Naive thymus-derived CD8-positive, alpha-beta T cell (primary cell): ENCODE data around the gene TPH2. TPM values are rescaled to one million over a fixed set of nuclear protein-coding genes. Genes with fewer than 3 reads are reported as not detected.

ENCODE experiments used
- ATAC-seq, 2 donors: fragments of 150-1000 bp; cut with Tn5 transposase in 1 of 2; sonication (Bioruptor Pico), chemical (Tn5 transposase) in 1 of 2; 1 replicate in 1 of 2; 2 replicates in 1 of 2; pipeline ENCODE4 v1.10.0; 2021; ENCODE audit warnings: mild to moderate bottlenecking in 2 of 2, moderate library complexity in 2 of 2
- POLR2A ChIA-PET: fragments of 350-600 bp; sonication (Branson Sonifier 250); formaldehyde crosslinking; loops from one replicate; lab custom pipeline; 2021; ENCODE audit warnings: antibody characterized with exemption; lab: Charles Lee
- DNase-seq, 10 donors: peaks; one replicate each; pipeline versions ENCODE4 v3.0.0 to v3.0.0-alpha.2; 2020 to 2022
- H3K27ac Mint-ChIP-seq, 10 donors: one replicate each; pipeline ENCODE4 v1.8.0; 2020 to 2022; ENCODE audit warnings: mild to moderate bottlenecking in 10 of 10, mixed read lengths in 10 of 10, moderate library complexity in 4 of 10, inconsistent platforms in 1 of 10
- H3K27me3 Mint-ChIP-seq, 5 donors: one replicate each; pipeline ENCODE4 v1.8.0; 2021 to 2022; ENCODE audit warnings: mixed read lengths in 5 of 5
- H3K36me3 Mint-ChIP-seq, 3 donors: one replicate each; pipeline ENCODE4 v1.8.0; 2020 to 2022; ENCODE audit warnings: mixed read lengths in 3 of 3, mild to moderate bottlenecking in 2 of 3, inconsistent platforms in 1 of 3
- H3K4me1 Mint-ChIP-seq, 4 donors: one replicate each; pipeline ENCODE4 v1.8.0; 2021 to 2022; ENCODE audit warnings: mixed read lengths in 4 of 4
- H3K4me3 Mint-ChIP-seq, 10 donors: one replicate each; pipeline ENCODE4 v1.8.0; 2020 to 2022; ENCODE audit warnings: mild to moderate bottlenecking in 10 of 10, mixed read lengths in 10 of 10, moderate library complexity in 6 of 10, inconsistent platforms in 1 of 10
- H3K9me3 Mint-ChIP-seq, 9 donors: one replicate each; pipeline ENCODE4 v1.8.0; 2020 to 2022; ENCODE audit warnings: mixed read lengths in 9 of 9, mild to moderate bottlenecking in 3 of 9, inconsistent platforms in 1 of 9, moderate library complexity in 1 of 9
- polyA plus RNA-seq, 3 donors: library from polyadenylated mRNA; unstranded; fragments of 300-500 nt; fragmentation: Illumina TruSeq; gene quantifications; one replicate each; pipeline ENCODE4 v1.2.3, GENCODE V29; 2021
- total RNA-seq, 8 experiments: library from RNA in 2 of 8; stranded (reverse) in 2 of 8; gene quantifications; one replicate each; pipeline ENCODE4 v1.2.3 and lab custom pipeline; 2021 to 2026

The TPH2 gene
- not detected for total RNA-seq
- not detected for polyA plus RNA-seq
- total RNA-seq (lab: John Stamatoyannopoulos, UW), result 0 to 0.09 (median 0.04) reads per million in 6 experiments

- H3K27me3 Mint-ChIP-seq, result peaks cover 32 to 74% (median 42%) of the 10 kb centered on the region in 5 donors
- H3K4me3 Mint-ChIP-seq, result no peak within 1 kb of the TSS
- H3K27ac Mint-ChIP-seq, result no peak within 1 kb of the TSS
- peaks cover 0 to 6% (median 0%) of the 10 kb centered on the region in 3 donors for H3K36me3 Mint-ChIP-seq
- ATAC-seq, result peak in 1 of 2 donors; percentile 66
- peaks cover 0 to 1% (median 0%) of the 10 kb centered on the region in 9 donors for H3K9me3 Mint-ChIP-seq
- DNase-seq, result peak in 9 of 10 donors; percentile 2 to 46 (median 18)
- POLR2A ChIA-PET, result no interaction called here
- peaks cover 0 to 9% (median 3%) of the 10 kb centered on the region in 4 donors for H3K4me1 Mint-ChIP-seq
Measured at GRCh38 chr12:71938728-71939385, at the start of gene TPH2. TSS of gene TPH2 (plus strand) at chr12:71938845. CDS start at chr12:71938987, 142 bp downstream.

GRCh38 chr12:71890475-71890874 lies 48.2 kb upstream of the TPH2 start:
- ATAC-seq (no peak), DNase-seq (no peak)
- Mint-ChIP-seq H3K9me3 (peaks cover 0 to 4% (median 0%) of the 10 kb centered on the region in 9 donors), H3K27me3 (no peaks in the 10 kb centered on the region), H3K27ac (peak overlapping the region in 1 of 10 donors; percentile 7), H3K36me3 (peaks cover 4 to 65% (median 32%) of the 10 kb centered on the region in 3 donors), H3K4me1 (peaks cover 11 to 21% (median 17%) of the 10 kb centered on the region in 4 donors), H3K4me3 (no peak overlapping the region)
- POLR2A ChIA-PET, result no interaction called here

DNA sequence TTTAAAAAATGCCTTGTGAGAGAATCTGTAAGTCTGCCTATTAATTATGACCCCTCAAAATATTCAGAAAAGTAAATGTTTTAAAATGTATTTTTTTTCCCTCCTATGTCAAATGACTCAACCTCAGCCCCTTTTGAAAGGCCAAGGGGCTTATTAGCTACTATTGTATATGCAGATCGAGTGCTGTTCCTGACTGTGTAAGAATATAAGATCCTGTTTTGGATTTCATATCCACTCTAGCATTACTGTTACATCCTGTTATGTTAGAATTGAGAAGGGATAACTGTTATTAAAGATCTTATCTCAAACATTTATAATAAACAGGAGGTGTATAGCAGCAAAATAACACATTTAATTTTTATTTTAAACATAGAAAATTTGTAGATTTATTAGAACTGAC lies 46.6 kb upstream of the TPH2 start:
- H3K4me3 Mint-ChIP-seq, result no peak overlapping the region
- ATAC-seq (no peak), DNase-seq (no peak)
- POLR2A ChIA-PET, result no interaction called here
- H3K9me3 Mint-ChIP-seq, result peaks cover 0 to 4% (median 0%) of the 10 kb centered on the region in 9 donors
- no peaks in the 10 kb centered on the region for H3K27me3 Mint-ChIP-seq
- H3K4me1 Mint-ChIP-seq, result peaks cover 8 to 20% (median 13%) of the 10 kb centered on the region in 4 donors
- peak overlapping the region in 2 of 10 donors; percentile 35 to 43 for H3K27ac Mint-ChIP-seq
- H3K36me3 Mint-ChIP-seq, result peaks cover 12 to 63% (median 24%) of the 10 kb centered on the region in 3 donors

DNA sequence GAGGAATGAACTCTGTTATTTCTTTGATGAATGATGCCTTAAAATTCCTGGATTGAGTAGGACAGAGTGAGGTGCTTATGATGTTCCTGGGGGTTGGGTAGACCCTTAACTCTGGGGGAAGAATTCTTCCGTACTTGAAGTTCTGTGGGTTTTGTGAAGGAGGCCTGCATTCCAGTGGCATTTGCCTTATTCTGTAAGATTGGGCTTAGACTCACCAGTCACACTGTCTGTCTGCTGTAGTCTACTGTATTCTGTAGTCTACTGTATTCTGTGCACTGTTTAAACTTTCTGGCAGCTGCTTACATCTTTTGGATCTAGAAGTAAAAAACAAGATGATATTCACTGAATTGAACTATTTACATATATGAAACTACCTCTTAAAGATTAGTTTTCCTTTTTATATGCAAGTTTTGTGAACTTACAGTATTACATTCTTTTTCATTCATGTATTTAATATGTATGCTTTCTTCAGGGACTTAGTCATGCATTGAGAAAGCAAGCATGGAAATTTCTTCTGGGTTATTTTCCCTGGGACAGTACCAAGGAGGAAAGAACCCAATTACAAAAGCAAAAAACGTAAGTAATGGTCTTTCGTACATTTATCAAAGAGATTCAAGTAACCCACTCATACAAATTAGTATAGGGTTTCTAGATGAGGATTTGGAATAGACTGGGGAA lies 42.3 kb upstream of the TPH2 start:
- H3K27ac Mint-ChIP-seq, result peak overlapping the region in 4 of 10 donors; percentile 37 to 82 (median 55)
- H3K4me1 Mint-ChIP-seq, result peaks cover 0 to 8% (median 4%) of the 10 kb centered on the region in 4 donors
- POLR2A ChIA-PET, result no interaction called here
- no peak for DNase-seq
- peaks cover 12 to 65% (median 25%) of the 10 kb centered on the region in 3 donors for H3K36me3 Mint-ChIP-seq
- ATAC-seq, result no peak
- no peaks in the 10 kb centered on the region for H3K27me3 Mint-ChIP-seq
- no peaks in the 10 kb centered on the region for H3K9me3 Mint-ChIP-seq
- H3K4me3 Mint-ChIP-seq, result no peak overlapping the region

GRCh38 chr12:71900091-71900490 lies 38.6 kb upstream of the TPH2 start:
- ATAC-seq (no peak), DNase-seq (no peak)
- Mint-ChIP-seq H3K4me1 (peaks cover 2 to 15% (median 8%) of the 10 kb centered on the region in 4 donors), H3K27ac (no peak overlapping the region), H3K4me3 (no peak overlapping the region), H3K36me3 (peaks cover 25 to 83% (median 40%) of the 10 kb centered on the region in 3 donors), H3K27me3 (no peaks in the 10 kb centered on the region), H3K9me3 (no peaks in the 10 kb centered on the region)
- POLR2A ChIA-PET, result no interaction called here

DNA sequence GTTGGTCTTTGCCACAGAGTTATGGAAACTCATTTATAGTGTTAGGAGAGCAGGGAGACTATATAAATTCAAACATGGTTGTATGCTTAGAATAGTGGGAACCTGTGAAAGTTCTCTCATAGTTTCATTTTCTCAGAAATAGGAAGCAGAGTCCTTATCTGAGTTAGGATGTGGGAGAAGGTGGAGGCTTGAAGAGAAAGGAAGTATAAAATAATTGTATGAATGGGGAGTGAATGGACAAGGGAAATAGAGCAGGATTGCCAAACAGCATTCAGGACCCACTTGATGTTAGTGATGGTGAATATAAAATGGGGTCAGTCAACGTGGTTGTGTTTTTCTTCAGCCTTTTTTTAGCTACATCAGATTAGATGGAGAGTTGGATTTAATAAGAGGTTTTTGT lies 34.0 kb upstream of the TPH2 start:
- POLR2A ChIA-PET, result no interaction called here
- ATAC-seq (no peak), DNase-seq (no peak)
- Mint-ChIP-seq H3K4me3 (no peak overlapping the region), H3K27me3 (no peaks in the 10 kb centered on the region), H3K36me3 (peaks cover 35 to 91% (median 61%) of the 10 kb centered on the region in 3 donors), H3K9me3 (peaks cover 0 to 5% (median 2%) of the 10 kb centered on the region in 9 donors), H3K4me1 (peaks cover 2 to 15% (median 8%) of the 10 kb centered on the region in 4 donors), H3K27ac (peak overlapping the region in 6 of 10 donors; percentile 0 to 21 (median 10))

DNA sequence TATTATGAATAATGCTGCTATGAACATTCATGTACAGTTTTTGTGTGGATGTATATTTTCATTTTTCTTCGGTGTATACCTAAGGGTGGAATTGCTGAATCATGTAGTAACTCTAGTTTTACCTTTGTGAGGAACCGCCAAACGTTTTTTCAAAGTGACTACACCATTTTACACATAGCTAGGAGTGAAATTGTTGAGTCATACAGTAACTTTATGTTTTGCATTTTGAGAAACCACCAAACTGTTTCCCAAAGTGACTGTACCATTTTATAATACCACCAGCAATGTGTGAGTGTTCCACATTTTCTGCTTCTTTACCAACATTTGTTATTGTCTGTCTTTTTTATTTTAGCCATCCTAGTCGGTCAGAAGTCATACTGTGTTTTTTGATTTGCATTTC lies 3.1 kb upstream of the TPH2 start:
- no peak for DNase-seq
- H3K9me3 Mint-ChIP-seq, result peaks cover 0 to 1% (median 0%) of the 10 kb centered on the region in 9 donors
- ATAC-seq, result no peak
- peaks cover 0 to 6% (median 0%) of the 10 kb centered on the region in 3 donors for H3K36me3 Mint-ChIP-seq
- H3K4me3 Mint-ChIP-seq, result no peak overlapping the region
- peaks cover 18 to 41% (median 30%) of the 10 kb centered on the region in 5 donors for H3K27me3 Mint-ChIP-seq
- H3K4me1 Mint-ChIP-seq, result peaks cover 0 to 9% (median 3%) of the 10 kb centered on the region in 4 donors
- POLR2A ChIA-PET, result no interaction called here
- no peak overlapping the region for H3K27ac Mint-ChIP-seq

GRCh38 chr12:71940068-71940467 lies 1.4 kb downstream of the TPH2 start:
- DNase-seq, result no peak
- no peak for ATAC-seq
- peaks cover 0 to 1% (median 0%) of the 10 kb centered on the region in 9 donors for H3K9me3 Mint-ChIP-seq
- H3K4me1 Mint-ChIP-seq, result peaks cover 0 to 9% (median 3%) of the 10 kb centered on the region in 4 donors
- POLR2A ChIA-PET, result no interaction called here
- H3K27me3 Mint-ChIP-seq, result peaks cover 40 to 85% (median 47%) of the 10 kb centered on the region in 5 donors
- H3K4me3 Mint-ChIP-seq, result no peak overlapping the region
- H3K27ac Mint-ChIP-seq, result no peak overlapping the region
- H3K36me3 Mint-ChIP-seq, result peaks cover 0 to 6% (median 0%) of the 10 kb centered on the region in 3 donors

DNA sequence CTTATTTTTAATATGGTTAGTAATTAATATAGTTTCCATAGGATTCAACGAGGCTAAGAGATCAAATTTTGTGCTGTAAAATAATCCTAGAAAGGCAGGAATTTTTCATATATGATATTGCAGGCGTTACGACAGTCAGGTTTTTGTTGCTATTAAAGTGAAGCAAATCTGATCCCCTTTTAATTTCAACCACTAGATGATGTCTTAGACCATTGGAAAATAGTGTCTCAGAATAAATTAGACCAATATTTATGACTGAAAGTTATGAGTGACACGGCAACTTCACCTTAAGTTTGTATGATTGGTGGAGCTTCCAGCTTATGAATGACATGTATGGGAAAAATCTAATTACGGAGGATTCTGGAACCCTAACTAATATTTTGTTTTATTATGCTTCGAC lies 2.5 kb downstream of the TPH2 start:
- DNase-seq (no peak), ATAC-seq (no peak)
- Mint-ChIP-seq H3K27me3 (peaks cover 40 to 93% (median 53%) of the 10 kb centered on the region in 5 donors), H3K4me1 (peaks cover 0 to 9% (median 3%) of the 10 kb centered on the region in 4 donors), H3K36me3 (peaks cover 0 to 6% (median 0%) of the 10 kb centered on the region in 3 donors), H3K9me3 (peaks cover 0 to 1% (median 0%) of the 10 kb centered on the region in 9 donors), H3K4me3 (no peak overlapping the region), H3K27ac (no peak overlapping the region)
- POLR2A ChIA-PET, result no interaction called here

- DNase-seq (no peak), ATAC-seq (no peak)
- H3K36me3 Mint-ChIP-seq, result peaks cover 0 to 6% (median 0%) of the 10 kb centered on the region in 3 donors
- peaks cover 0 to 1% (median 0%) of the 10 kb centered on the region in 9 donors for H3K9me3 Mint-ChIP-seq
- H3K4me3 Mint-ChIP-seq, result no peak overlapping the region
- peaks cover 0 to 9% (median 3%) of the 10 kb centered on the region in 4 donors for H3K4me1 Mint-ChIP-seq
- POLR2A ChIA-PET, result no interaction called here
- H3K27me3 Mint-ChIP-seq, result peaks cover 40 to 91% (median 55%) of the 10 kb centered on the region in 5 donors
- H3K27ac Mint-ChIP-seq, result no peak overlapping the region
Measured at GRCh38 chr12:71942259-71942658, 3.6 kb downstream of the TPH2 start.

DNA sequence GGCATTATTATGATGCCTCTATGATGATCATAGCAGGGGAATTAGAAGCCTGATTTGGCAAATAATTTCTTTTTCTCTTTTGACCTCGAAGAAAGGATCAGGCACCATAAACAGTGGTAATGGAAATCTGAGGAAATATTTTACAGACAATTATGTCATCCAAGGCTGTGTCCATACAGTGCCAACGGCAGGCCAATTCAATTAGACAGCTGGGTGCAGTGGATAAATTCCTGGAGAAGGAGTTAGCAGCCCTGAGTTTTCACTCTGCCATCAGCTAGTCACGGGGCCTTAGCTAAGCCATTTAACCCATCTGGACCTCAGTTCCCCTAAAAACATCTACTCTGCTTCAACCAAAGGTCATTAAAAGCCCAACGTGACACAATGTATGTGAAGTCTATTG lies 4.1 kb downstream of the TPH2 start:
- H3K27ac Mint-ChIP-seq, result no peak overlapping the region
- POLR2A ChIA-PET, result no interaction called here

DNA sequence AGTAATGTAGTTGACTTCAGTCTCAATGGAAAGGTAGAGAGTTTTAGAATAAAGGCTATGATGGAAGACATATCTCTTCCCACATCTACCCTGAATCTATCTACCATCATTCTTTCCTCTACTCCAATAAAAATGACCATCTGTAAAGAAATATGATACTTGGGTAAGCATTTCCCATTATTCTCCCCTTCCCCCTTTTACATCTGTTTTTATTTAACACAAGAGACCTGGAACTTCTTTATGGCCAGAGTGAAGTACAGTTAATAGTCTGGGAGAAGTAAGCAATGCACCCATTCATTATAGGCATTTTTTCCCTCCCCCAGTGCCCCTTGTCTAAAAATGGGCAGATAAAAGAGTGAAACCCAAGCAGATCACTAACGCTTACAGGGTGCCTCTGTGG lies 6.5 kb downstream of the TPH2 start:
- Mint-ChIP-seq H3K36me3 (no peaks in the 10 kb centered on the region), H3K9me3 (no peaks in the 10 kb centered on the region), H3K4me1 (no peaks in the 10 kb centered on the region), H3K27ac (no peak overlapping the region), H3K27me3 (peaks cover 23 to 69% (median 42%) of the 10 kb centered on the region in 5 donors), H3K4me3 (no peak overlapping the region)
- DNase-seq, result no peak
- POLR2A ChIA-PET, result no interaction called here
- ATAC-seq, result no peak

More for the DNA sequence above, 4.1 kb downstream of the TPH2 start:
- Mint-ChIP-seq H3K4me3 (no peak overlapping the region), H3K27me3 (peaks cover 37 to 86% (median 53%) of the 10 kb centered on the region in 5 donors), H3K9me3 (no peaks in the 10 kb centered on the region), H3K36me3 (peaks cover 0 to 3% (median 0%) of the 10 kb centered on the region in 3 donors), H3K4me1 (peaks cover 0 to 9% (median 3%) of the 10 kb centered on the region in 4 donors)
- no peak for ATAC-seq
- no peak for DNase-seq

- Mint-ChIP-seq H3K27me3 (peaks cover 23 to 65% (median 36%) of the 10 kb centered on the region in 5 donors), H3K4me3 (no peak overlapping the region), H3K27ac (no peak overlapping the region), H3K9me3 (no peaks in the 10 kb centered on the region), H3K36me3 (no peaks in the 10 kb centered on the region), H3K4me1 (no peaks in the 10 kb centered on the region)
- POLR2A ChIA-PET, result no interaction called here
- no peak for DNase-seq
- no peak for ATAC-seq
Measured at GRCh38 chr12:71945883-71946282, 7.2 kb downstream of the TPH2 start.
